GM12878 (cell line): ENCODE data around the gene LDHA. TPM values are rescaled to one million over a fixed set of nuclear protein-coding genes. Genes with fewer than 3 reads are reported as not detected.

Source experiments
- ATAC-seq: fragments of 200-7000 bp; cut with Tn5 transposase; 3 replicates; pipeline ENCODE4 v1.9.1; 2020; ENCODE audit warnings: mild to moderate bottlenecking, moderate library complexity
- BruUV-seq: library from RNA; stranded (reverse); fragments of 400-500 nt; replicated peaks from 2 replicates; lab custom pipeline; 2021; lab: Mats Ljungman, UMichigan
- CTCF ChIA-PET: fragments of 300-600 bp; sonication (Branson Sonifier 250); formaldehyde crosslinking; extraction: SDS; loops from one replicate; lab custom pipeline; 2021; ENCODE audit warnings: inconsistent platforms; lab: Yijun Ruan, JAX
- POLR2A ChIA-PET: fragments of 350-600 bp; formaldehyde crosslinking; extraction: SDS; loops from one replicate; lab custom pipeline; 2021; ENCODE audit warnings: inconsistent platforms; lab: Charles Lee
- RAD21 ChIA-PET: fragments of 300-600 bp; sonication (Branson Sonifier 250); formaldehyde crosslinking; loops from one replicate; lab custom pipeline; 2023; ENCODE audit warnings: antibody characterized with exemption; ENCODE audit not compliant: unreplicated experiment; lab: Charles Lee
- SMC1A ChIA-PET: fragments of 300-600 bp; sonication (Branson Sonifier 250); formaldehyde crosslinking; loops from one replicate; lab custom pipeline; 2023; ENCODE audit not compliant: unreplicated experiment, uncharacterized antibody; lab: Charles Lee
- DNase-seq: peaks from one replicate; pipeline ENCODE4 v3.0.0-alpha.2; 2011; ENCODE audit warnings: low read depth, low spot score
- FAIRE-seq: peaks from 3 replicates; lab custom pipeline; 2011; peaks lifted over from hg19 to GRCh38; lab: Jason Lieb, UNC
- H2AFZ ChIP-seq: 2 replicates; pipeline ENCODE4 v1.6.0; 2011; ENCODE audit warnings: low read depth, low read length, control low read depth; ENCODE audit not compliant: control insufficient read depth
- H3K27ac ChIP-seq: 2 replicates; pipeline ENCODE4 v1.5.1; 2011; ENCODE audit warnings: control low read depth; ENCODE audit not compliant: control insufficient read depth, insufficient read depth
- H3K27me3 ChIP-seq, 2 experiments: replicated peaks in 1 of 2; 2 replicates each; pipeline versions ENCODE4 v1.6.0 to v1.6.1; 2011; ENCODE audit warnings: low read length in 1 of 2; ENCODE audit not compliant: control insufficient read depth in 2 of 2, insufficient read depth in 2 of 2
- H3K36me3 ChIP-seq, 2 experiments: 2 replicates each; pipeline ENCODE4 v1.5.1; 2011; ENCODE audit warnings: low read length in 1 of 2; ENCODE audit not compliant: control insufficient read depth in 2 of 2, insufficient read depth in 2 of 2
- H3K4me1 ChIP-seq: 2 replicates; pipeline ENCODE4 v1.6.1; 2011; ENCODE audit warnings: mild to moderate bottlenecking, low read length, moderate library complexity, mixed read lengths; ENCODE audit not compliant: control insufficient read depth, insufficient read depth
- H3K4me2 ChIP-seq: 2 replicates; pipeline ENCODE4 v1.6.0; 2011; ENCODE audit warnings: control low read depth; ENCODE audit not compliant: control insufficient read depth, insufficient read depth
- H3K4me3 ChIP-seq: fragments of 200-600 bp; sonication (generic); 2 replicates; pipeline ENCODE4 v1.5.1; 2016
- H3K79me2 ChIP-seq: 2 replicates; pipeline ENCODE4 v1.6.0; 2011; ENCODE audit warnings: low read length; ENCODE audit not compliant: control insufficient read depth, insufficient read depth
- H3K9ac ChIP-seq: 2 replicates; pipeline ENCODE4 v1.8.0; 2011; ENCODE audit warnings: low read length, control low read depth, mixed read lengths; ENCODE audit not compliant: control insufficient read depth, insufficient read depth
- H3K9me3 ChIP-seq: replicated peaks from 3 replicates; pipeline ENCODE4 v1.5.1; 2011; ENCODE audit warnings: mild to moderate bottlenecking, low read length; ENCODE audit not compliant: control insufficient read depth, insufficient read depth
- H4K20me1 ChIP-seq: 2 replicates; pipeline ENCODE4 v1.6.0; 2011; ENCODE audit not compliant: control insufficient read depth, insufficient read depth
- ASH2L ChIP-seq: fragments of 300-600, 200-600 bp; sonication (generic); IDR thresholded peaks from 2 replicates; pipeline ENCODE4 v1.6.1; 2017; ENCODE audit warnings: low read depth, mild to moderate bottlenecking, borderline replicate concordance
- ATF2 ChIP-seq: IDR thresholded peaks from 2 replicates; pipeline ENCODE4 v1.6.1; 2012; ENCODE audit warnings: low read length, inconsistent platforms
- BHLHE40 ChIP-seq, 2 experiments: fragments of 450-650 bp in 1 of 2; IDR thresholded peaks; 2 replicates each; pipeline ENCODE4 v1.6.1; 2011 to 2017; ENCODE audit warnings: low read depth in 2 of 2, borderline replicate concordance in 1 of 2, improper control_type of control experiment in 1 of 2, low read length in 1 of 2, mild to moderate bottlenecking in 1 of 2
- CBX3 ChIP-seq: fragments of 200-600 bp; sonication (generic); IDR thresholded peaks from 2 replicates; pipeline ENCODE4 v1.6.1; 2016; ENCODE audit warnings: low read depth, borderline replicate concordance
- CTCF ChIP-seq, 3 experiments: IDR thresholded peaks in 2 of 3; conservative IDR thresholded peaks in 1 of 3; 2 replicates each; pipeline ENCODE4 v1.5.1; 2011; ENCODE audit warnings: low read depth in 3 of 3, low read length in 3 of 3, mild to moderate bottlenecking in 3 of 3, control low read depth in 2 of 3, moderate library complexity in 2 of 3, inconsistent platforms in 1 of 3, mixed read lengths in 1 of 3; ENCODE audit not compliant: control insufficient read depth in 2 of 3, insufficient read depth in 1 of 3; ENCODE audit errors: extremely low read depth in 1 of 3
- HDAC2 ChIP-seq: fragments of 200-600 bp; sonication (generic); IDR thresholded peaks from 2 replicates; pipeline ENCODE4 v1.6.1; 2017
- LARP7 ChIP-seq: fragments of 450-650 bp; IDR thresholded peaks from 2 replicates; pipeline ENCODE4 v1.6.1; 2017; ENCODE audit warnings: mild to moderate bottlenecking
- NR2C2 ChIP-seq: IDR thresholded peaks from 2 replicates; pipeline ENCODE4 v1.6.1; 2011; ENCODE audit warnings: borderline replicate concordance, low read depth; ENCODE audit not compliant: control insufficient read depth, insufficient read length
- PAX8 ChIP-seq: fragments of 450-650 bp; IDR thresholded peaks from 2 replicates; pipeline ENCODE4 v1.6.1; 2017; ENCODE audit warnings: mild to moderate bottlenecking, moderate library complexity
- PKNOX1 ChIP-seq: fragments of 450-650 bp; IDR thresholded peaks from 2 replicates; pipeline ENCODE4 v1.6.1; 2016; ENCODE audit warnings: mild to moderate bottlenecking
- SKIL ChIP-seq: fragments of 450-650 bp; IDR thresholded peaks from 2 replicates; pipeline ENCODE4 v1.6.1; 2017; ENCODE audit warnings: mild to moderate bottlenecking, low read depth, inconsistent platforms; ENCODE audit not compliant: poor library complexity, severe bottlenecking
- SMC3 ChIP-seq: IDR thresholded peaks from 2 replicates; pipeline ENCODE4 v1.6.1; 2011; ENCODE audit warnings: low read length, improper control_type of control experiment, borderline replicate concordance
- TARDBP ChIP-seq: IDR thresholded peaks from 2 replicates; pipeline ENCODE4 v1.6.1; 2016; ENCODE audit warnings: borderline replicate concordance
- ZNF217 ChIP-seq: fragments of 450-650 bp; IDR thresholded peaks from 2 replicates; pipeline ENCODE4 v1.6.1; 2017; ENCODE audit warnings: antibody characterized with exemption, mild to moderate bottlenecking
- WGBS: methylation state at CpG from one replicate; pipeline ENCODE4 v1.1.6; 2016; ENCODE audit warnings: low lambda C conversion rate; ENCODE audit not compliant: insufficient replicate concordance, insufficient coverage; ENCODE audit errors: missing lambda C conversion rate; 5-methylcytosine and 5-hydroxymethylcytosine counted together
- in situ Hi-C: fragments of 300-500 bp; cut with MboI; formaldehyde crosslinking; loops from 9 replicates; pipeline ENCODE4 v1.14.3; 2018; ENCODE audit warnings: mixed read lengths
- intact Hi-C: fragments of 100-400 bp; cut with micrococcal nuclease; formaldehyde crosslinking; loops from one replicate; pipeline ENCODE4 v1.14.2; 2022; ENCODE audit not compliant: unreplicated experiment
- polyA plus RNA-seq, 11 experiments: library from polyadenylated mRNA; depleted of rRNA in 4 of 11; unstranded in 6 of 11; stranded (reverse) in 5 of 11; fragments of >200 nt; fragmentation: Nextera tagmentation in 4 of 11; fragmentation: Illumina TruSeq in 1 of 11; extraction: Ambion mirVana in 4 of 11; extraction: Trizol in 1 of 11; gene quantifications; 1 replicate in 1 of 11; 2 replicates in 10 of 11; pipeline versions ENCODE4 v1.2.1 to v1.2.3, GENCODE V29; 2011 to 2016; ENCODE audit warnings: inconsistent platforms in 2 of 11, missing spikeins in 2 of 11, low read depth in 1 of 11
- total RNA-seq, 4 experiments: library from RNA; depleted of rRNA in 3 of 4; stranded (reverse); fragments of >200 nt in 3 of 4; fragmentation: Illumina TruSeq in 1 of 4; extraction: Trizol in 1 of 4; gene quantifications; 2 replicates each; pipeline versions ENCODE4 v1.2.1 to v1.2.3, GENCODE V29; 2013 to 2021
- TF ChIP-seq, protein P1 (sequence below): IDR thresholded peaks from 2 replicates; pipeline ENCODE4 v1.6.1; 2012; ENCODE audit warnings: low read depth, low read length, improper control_type of control experiment

The LDHA gene
- total and polyA plus RNA-seq, 10 of the 15 experiments (the other 5 are each of a cell fraction or from before 2014, with no cell fraction given) = 773 to 2,300 (median 1,367) TPM

DNA sequence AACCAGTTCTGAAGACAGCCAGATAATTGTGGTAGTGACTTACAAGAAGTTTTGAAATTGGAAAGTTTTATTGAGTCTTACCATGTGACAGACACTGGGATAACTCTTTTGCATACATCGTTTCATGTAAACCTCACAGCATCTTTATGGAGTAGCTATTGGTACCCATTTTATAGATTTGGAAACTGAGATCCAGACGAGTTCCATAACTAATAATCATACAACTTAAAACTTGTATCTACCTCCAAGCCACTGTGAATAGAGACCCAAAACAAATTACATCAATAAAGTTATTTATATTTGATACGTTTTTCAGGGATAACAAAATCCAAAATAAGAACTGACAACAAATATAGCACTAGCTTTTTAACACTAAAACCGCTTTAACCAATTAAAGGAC lies 35.7 kb upstream of the LDHA start:
- ChIA-PET POLR2A (interaction anchor here (0.5 kb wide), 1 partner anchor 18 kb away, joined by 3 read pairs; no protein-coding TSS in a partner anchor), CTCF (interaction anchor here (0.8 to 1.9 kb wide), 5 partner anchors 10 to 115 kb away, joined by 3 to 8 read pairs (median 4); partner anchors contain the start of genes GTF2H1 and HPS5)
- WGBS = 75% methylated on average over 4 of the region's 4 CpGs
- no peak for TF ChIP-seq SMC3
- TF ChIP-seq CBX3 = no peak
- TF ChIP-seq SKIL = no peak
- TF ChIP-seq HDAC2 = no peak
- no peak for TF ChIP-seq CTCF (IDR thresholded peaks at IDR 0.05 in 2 of 3, conservative IDR thresholded peaks at IDR 0.05 in 1 of 3; ENCODE audit: control insufficient read depth in 2 of 3, extremely low read depth in 1 of 3, insufficient read depth in 1 of 3, low read depth in 3 of 3, low read length in 3 of 3)
- TF ChIP-seq NR2C2 = no peak
- TF ChIP-seq BHLHE40 (IDR thresholded peaks at IDR 0.05; ENCODE audit: borderline replicate concordance in 1 of 2, low read depth in 2 of 2, low read length in 1 of 2) = no peak
- no peak for TF ChIP-seq PAX8
- TF ChIP-seq, protein P1, sequence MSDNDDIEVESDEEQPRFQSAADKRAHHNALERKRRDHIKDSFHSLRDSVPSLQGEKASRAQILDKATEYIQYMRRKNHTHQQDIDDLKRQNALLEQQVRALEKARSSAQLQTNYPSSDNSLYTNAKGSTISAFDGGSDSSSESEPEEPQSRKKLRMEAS = no peak
- no peak for TF ChIP-seq ZNF217
- no peak for TF ChIP-seq TARDBP
- no peak for TF ChIP-seq PKNOX1
- no peak for TF ChIP-seq ATF2
- TF ChIP-seq ASH2L = no peak
- no peak for TF ChIP-seq LARP7

More for the DNA sequence above, 35.7 kb upstream of the LDHA start:
- intact Hi-C loops (no loop called here), in situ Hi-C loops (no loop called here)
- H3K4me3 ChIP-seq = no peak overlapping the region
- no peaks in the 10 kb centered on the region for H4K20me1 ChIP-seq
- H3K36me3 ChIP-seq = peaks cover 0 to 28% of the 10 kb centered on the region in 2 experiments; a peak in 2 of 4 replicates
- FAIRE-seq = no peak
- ChIA-PET SMC1A (interaction anchor here (0.6 to 1.7 kb wide), 6 partner anchors 9 to 297 kb away, joined by 3 to 8 read pairs (median 4); no protein-coding TSS in a partner anchor), RAD21 (no interaction called here)
- H2AFZ ChIP-seq = no peak overlapping the region
- no peak overlapping the region for H3K27ac ChIP-seq
- ATAC-seq = no peak
- no peak for DNase-seq
- H3K79me2 ChIP-seq = no peaks in the 10 kb centered on the region
- H3K4me1 ChIP-seq = no peaks in the 10 kb centered on the region
- no peak overlapping the region for H3K4me2 ChIP-seq
- H3K27me3 ChIP-seq = no peaks in the 10 kb centered on the region
- H3K9me3 ChIP-seq = no peaks in the 10 kb centered on the region
- no peak overlapping the region for H3K9ac ChIP-seq
- BruUV-seq = no TSS peak
